ENCODE results near the gene NHLRC2. TPM values are rescaled to one million over a fixed set of nuclear protein-coding genes. Genes with fewer than 3 reads are reported as not detected.

The NHLRC2 gene
- total RNA-seq, 2 experiments from 2014 or later = 4.6 TPM

GRCh38 chr10:113945075-113945686, 90.7 kb downstream of the NHLRC2 start:
- Mint-ChIP-seq H3K27ac (no peak overlapping the region), H3K27me3 (no peaks in the 10 kb centered on the region), H3K4me3 (no peak overlapping the region), H3K9me3 (no peaks in the 10 kb centered on the region), H3K4me1 (ENCODE audit: low read depth) (no peaks in the 10 kb centered on the region), H3K36me3 (ENCODE audit: low read depth) (no peaks in the 10 kb centered on the region)
- Histone ChIP-seq H3K27me3 (ENCODE audit: control insufficient read depth in 1 of 2, insufficient read depth in 2 of 2, low read length in 2 of 2) (no peaks in the 10 kb centered on the region), H3K27ac (ENCODE audit: low read depth in 1 of 2, low read length in 2 of 2) (no peak overlapping the region), H3K9me3 (ENCODE audit: control insufficient read depth in 1 of 2, insufficient read depth in 1 of 2, low read length in 2 of 2) (no peaks in the 10 kb centered on the region), H3K4me1 (ENCODE audit: insufficient read depth, low read length) (no peaks in the 10 kb centered on the region), H3K4me3 (ENCODE audit: low read length) (no peak overlapping the region), H3K36me3 (ENCODE audit: insufficient read depth, low read length) (no peaks in the 10 kb centered on the region)
- intact Hi-C loops (cut with DNase I, micrococcal nuclease) = no loop called here
- POLR2A ChIA-PET = no interaction called here
- TF ChIP-seq CTCF (IDR thresholded peaks at IDR 0.05) = no peak
- no peak for ATAC-seq (ENCODE audit: poor library complexity)
- no peak for DNase-seq
- CTCF ChIA-PET = no interaction called here

GRCh38 chr10:113945687-113946085, 91.2 kb downstream of the NHLRC2 start:
- no peaks in the 10 kb centered on the region for H3K27me3 ChIP-seq (ENCODE audit: control insufficient read depth in 1 of 2, insufficient read depth in 2 of 2, low read length in 2 of 2)
- TF ChIP-seq CTCF (IDR thresholded peaks at IDR 0.05) = no peak
- H3K27ac ChIP-seq (ENCODE audit: low read depth in 1 of 2, low read length in 2 of 2) = no peak overlapping the region
- Mint-ChIP-seq H3K9me3 (no peaks in the 10 kb centered on the region), H3K4me1 (ENCODE audit: low read depth) (no peaks in the 10 kb centered on the region), H3K27ac (no peak overlapping the region), H3K4me3 (no peak overlapping the region), H3K36me3 (ENCODE audit: low read depth) (no peaks in the 10 kb centered on the region), H3K27me3 (no peaks in the 10 kb centered on the region)
- H3K4me1 ChIP-seq (ENCODE audit: insufficient read depth, low read length) = no peaks in the 10 kb centered on the region
- no peaks in the 10 kb centered on the region for H3K36me3 ChIP-seq (ENCODE audit: insufficient read depth, low read length)
- CTCF ChIA-PET = no interaction called here
- POLR2A ChIA-PET = no interaction called here
- no peaks in the 10 kb centered on the region for H3K9me3 ChIP-seq (ENCODE audit: control insufficient read depth in 1 of 2, insufficient read depth in 1 of 2, low read length in 2 of 2)
- no peak for DNase-seq
- ATAC-seq (ENCODE audit: poor library complexity) = no peak
- intact Hi-C loops (cut with DNase I, micrococcal nuclease) = no loop called here
- no peak overlapping the region for H3K4me3 ChIP-seq (ENCODE audit: low read length)

- POLR2A ChIA-PET = no interaction called here
- Histone ChIP-seq H3K4me3 (ENCODE audit: low read length) (no peak overlapping the region), H3K36me3 (ENCODE audit: insufficient read depth, low read length) (no peaks in the 10 kb centered on the region), H3K4me1 (ENCODE audit: insufficient read depth, low read length) (no peaks in the 10 kb centered on the region), H3K27me3 (ENCODE audit: control insufficient read depth in 1 of 2, insufficient read depth in 2 of 2, low read length in 2 of 2) (no peaks in the 10 kb centered on the region), H3K9me3 (ENCODE audit: control insufficient read depth in 1 of 2, insufficient read depth in 1 of 2, low read length in 2 of 2) (no peaks in the 10 kb centered on the region), H3K27ac (ENCODE audit: low read depth in 1 of 2, low read length in 2 of 2) (no peak overlapping the region)
- H3K9me3 Mint-ChIP-seq = no peaks in the 10 kb centered on the region
- H3K4me1 Mint-ChIP-seq (ENCODE audit: low read depth) = no peaks in the 10 kb centered on the region
- H3K36me3 Mint-ChIP-seq (ENCODE audit: low read depth) = no peaks in the 10 kb centered on the region
- DNase-seq (no peak), ATAC-seq (ENCODE audit: poor library complexity) (no peak)
- no peak for TF ChIP-seq CTCF (IDR thresholded peaks at IDR 0.05)
- no peaks in the 10 kb centered on the region for H3K27me3 Mint-ChIP-seq
- H3K27ac Mint-ChIP-seq = no peak overlapping the region
- CTCF ChIA-PET = no interaction called here
- no peak overlapping the region for H3K4me3 Mint-ChIP-seq
- intact Hi-C loops (cut with DNase I, micrococcal nuclease) = no loop called here
These were observed 93.0 kb downstream of the NHLRC2 start for GRCh38 chr10:113947184-113948041.
